Measurements from ENCODE around the gene GALNT11.

- TF ChIP-seq CTCF (IDR thresholded peaks at IDR 0.05) (no peak), EP300 (IDR thresholded peaks at IDR 0.05) (no peak)
These were observed 101.3 kb downstream of the GALNT11 start for GRCh38 chr7:152126741-152127140.
